GM12878 (cell line): ENCODE measurements around the gene BCR. TPM values are rescaled to one million over a fixed set of nuclear protein-coding genes. Genes with fewer than 3 reads are reported as not detected.

Source experiments
- ATAC-seq: fragments of 200-7000 bp; cut with Tn5 transposase; 3 replicates; pipeline ENCODE4 v1.9.1; 2020; ENCODE audit warnings: mild to moderate bottlenecking, moderate library complexity
- BruUV-seq: library from RNA; stranded (reverse); fragments of 400-500 nt; replicated peaks from 2 replicates; lab custom pipeline; 2021; lab: Mats Ljungman, UMichigan
- CTCF ChIA-PET: fragments of 300-600 bp; sonication (Branson Sonifier 250); formaldehyde crosslinking; extraction: SDS; loops from one replicate; lab custom pipeline; 2021; ENCODE audit warnings: inconsistent platforms; lab: Yijun Ruan, JAX
- POLR2A ChIA-PET: fragments of 350-600 bp; formaldehyde crosslinking; extraction: SDS; loops from one replicate; lab custom pipeline; 2021; ENCODE audit warnings: inconsistent platforms; lab: Charles Lee
- RAD21 ChIA-PET: fragments of 300-600 bp; sonication (Branson Sonifier 250); formaldehyde crosslinking; loops from one replicate; lab custom pipeline; 2023; ENCODE audit warnings: antibody characterized with exemption; ENCODE audit not compliant: unreplicated experiment; lab: Charles Lee
- SMC1A ChIA-PET: fragments of 300-600 bp; sonication (Branson Sonifier 250); formaldehyde crosslinking; loops from one replicate; lab custom pipeline; 2023; ENCODE audit not compliant: unreplicated experiment, uncharacterized antibody; lab: Charles Lee
- DNase-seq: peaks from one replicate; pipeline ENCODE4 v3.0.0-alpha.2; 2011; ENCODE audit warnings: low read depth, low spot score
- FAIRE-seq: peaks from 3 replicates; lab custom pipeline; 2011; peaks lifted over from hg19 to GRCh38; lab: Jason Lieb, UNC
- H2AFZ ChIP-seq: 2 replicates; pipeline ENCODE4 v1.6.0; 2011; ENCODE audit warnings: low read depth, low read length, control low read depth; ENCODE audit not compliant: control insufficient read depth
- H3K27ac ChIP-seq: 2 replicates; pipeline ENCODE4 v1.5.1; 2011; ENCODE audit warnings: control low read depth; ENCODE audit not compliant: control insufficient read depth, insufficient read depth
- H3K27me3 ChIP-seq, 2 experiments: replicated peaks in 1 of 2; 2 replicates each; pipeline versions ENCODE4 v1.6.0 to v1.6.1; 2011; ENCODE audit warnings: low read length in 1 of 2; ENCODE audit not compliant: control insufficient read depth in 2 of 2, insufficient read depth in 2 of 2
- H3K36me3 ChIP-seq, 2 experiments: 2 replicates each; pipeline ENCODE4 v1.5.1; 2011; ENCODE audit warnings: low read length in 1 of 2; ENCODE audit not compliant: control insufficient read depth in 2 of 2, insufficient read depth in 2 of 2
- H3K4me1 ChIP-seq: 2 replicates; pipeline ENCODE4 v1.6.1; 2011; ENCODE audit warnings: mild to moderate bottlenecking, low read length, moderate library complexity, mixed read lengths; ENCODE audit not compliant: control insufficient read depth, insufficient read depth
- H3K4me2 ChIP-seq: 2 replicates; pipeline ENCODE4 v1.6.0; 2011; ENCODE audit warnings: control low read depth; ENCODE audit not compliant: control insufficient read depth, insufficient read depth
- H3K4me3 ChIP-seq: fragments of 200-600 bp; sonication (generic); 2 replicates; pipeline ENCODE4 v1.5.1; 2016
- H3K79me2 ChIP-seq: 2 replicates; pipeline ENCODE4 v1.6.0; 2011; ENCODE audit warnings: low read length; ENCODE audit not compliant: control insufficient read depth, insufficient read depth
- H3K9ac ChIP-seq: 2 replicates; pipeline ENCODE4 v1.8.0; 2011; ENCODE audit warnings: low read length, control low read depth, mixed read lengths; ENCODE audit not compliant: control insufficient read depth, insufficient read depth
- H3K9me3 ChIP-seq: replicated peaks from 3 replicates; pipeline ENCODE4 v1.5.1; 2011; ENCODE audit warnings: mild to moderate bottlenecking, low read length; ENCODE audit not compliant: control insufficient read depth, insufficient read depth
- H4K20me1 ChIP-seq: 2 replicates; pipeline ENCODE4 v1.6.0; 2011; ENCODE audit not compliant: control insufficient read depth, insufficient read depth
- FOS ChIP-seq: IDR thresholded peaks from 3 replicates; pipeline ENCODE4 v1.6.1; 2011; ENCODE audit warnings: borderline replicate concordance; ENCODE audit not compliant: insufficient read length; ENCODE audit errors: extremely low read depth
- WGBS: methylation state at CpG from one replicate; pipeline ENCODE4 v1.1.6; 2016; ENCODE audit warnings: low lambda C conversion rate; ENCODE audit not compliant: insufficient replicate concordance, insufficient coverage; ENCODE audit errors: missing lambda C conversion rate; 5-methylcytosine and 5-hydroxymethylcytosine counted together
- in situ Hi-C: fragments of 300-500 bp; cut with MboI; formaldehyde crosslinking; loops from 9 replicates; pipeline ENCODE4 v1.14.3; 2018; ENCODE audit warnings: mixed read lengths
- intact Hi-C: fragments of 100-400 bp; cut with micrococcal nuclease; formaldehyde crosslinking; loops from one replicate; pipeline ENCODE4 v1.14.2; 2022; ENCODE audit not compliant: unreplicated experiment
- polyA plus RNA-seq, 11 experiments: library from polyadenylated mRNA; depleted of rRNA in 4 of 11; unstranded in 6 of 11; stranded (reverse) in 5 of 11; fragments of >200 nt; fragmentation: Nextera tagmentation in 4 of 11; fragmentation: Illumina TruSeq in 1 of 11; extraction: Ambion mirVana in 4 of 11; extraction: Trizol in 1 of 11; gene quantifications; 1 replicate in 1 of 11; 2 replicates in 10 of 11; pipeline versions ENCODE4 v1.2.1 to v1.2.3, GENCODE V29; 2011 to 2016; ENCODE audit warnings: inconsistent platforms in 2 of 11, missing spikeins in 2 of 11, low read depth in 1 of 11
- total RNA-seq, 4 experiments: library from RNA; depleted of rRNA in 3 of 4; stranded (reverse); fragments of >200 nt in 3 of 4; fragmentation: Illumina TruSeq in 1 of 4; extraction: Trizol in 1 of 4; gene quantifications; 2 replicates each; pipeline versions ENCODE4 v1.2.1 to v1.2.3, GENCODE V29; 2013 to 2021
- TF ChIP-seq, protein P1 (sequence below): IDR thresholded peaks from 2 replicates; pipeline ENCODE4 v1.6.1; 2011; ENCODE audit warnings: low read depth, low read length, improper control_type of control experiment, borderline replicate concordance

BCR gene
- total and polyA plus RNA-seq, 10 of the 15 experiments (the other 5 are each of a cell fraction or from before 2014, with no cell fraction given) = 1.7 to 64.7 (median 18.4) TPM

DNA sequence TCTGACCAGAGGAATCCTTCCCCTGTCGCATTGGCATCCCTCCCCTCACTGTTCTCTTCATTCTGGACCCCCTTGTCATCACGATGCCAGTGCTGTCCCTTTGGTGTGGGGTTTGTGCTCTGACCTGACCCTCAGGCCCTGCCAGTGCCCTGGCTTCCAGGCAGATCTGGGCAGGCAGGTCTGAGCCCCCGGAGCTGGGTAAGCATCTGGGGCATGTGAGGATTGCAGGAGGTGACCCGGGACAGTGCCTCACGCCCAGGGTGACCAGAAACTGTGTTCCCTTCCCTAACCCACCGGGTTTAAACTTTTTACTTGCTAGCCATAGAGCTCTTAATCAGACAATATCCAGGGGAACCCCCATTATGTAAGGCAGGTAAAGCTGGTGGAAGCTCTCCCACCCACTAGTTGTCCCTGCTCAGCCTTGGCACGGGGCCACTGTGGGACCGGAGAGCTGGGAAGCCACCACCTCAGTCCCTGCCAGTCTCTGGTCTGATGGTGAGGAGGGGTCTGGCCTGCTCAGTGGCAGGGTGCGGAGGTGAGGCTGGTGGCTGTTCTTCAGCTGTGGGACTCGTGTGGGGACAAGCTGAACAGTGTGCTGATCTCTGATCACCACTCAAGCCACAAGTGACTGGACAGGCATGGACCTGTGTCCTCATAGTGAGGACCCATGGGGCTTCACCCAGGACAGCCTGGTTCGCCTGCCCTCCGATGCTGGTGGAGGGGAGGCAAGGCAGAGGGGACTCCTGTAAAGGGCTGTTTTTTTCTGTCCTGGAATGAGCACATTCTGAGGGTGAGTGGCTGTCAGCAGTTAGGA is 38.0 kb downstream of the BCR start:
- ChIA-PET CTCF (interaction anchor here (1.1 to 3.2 kb wide), 8 partner anchors 10 to 72 kb away, joined by 3 to 9 read pairs (median 5); partner anchors contain the start of gene BCR), RAD21 (interaction anchor here (0.5 to 1.6 kb wide), 5 partner anchors 35 to 259 kb away, joined by 3 to 6 read pairs (median 3); no protein-coding TSS in a partner anchor)
- WGBS = 90% methylated on average over 12 of the region's 12 CpGs

More for the DNA sequence above, 38.0 kb downstream of the BCR start:
- no peaks in the 10 kb centered on the region; the same call in 1 of the 2 replicates for H4K20me1 ChIP-seq
- H3K4me1 ChIP-seq = peaks cover 44% of the 10 kb centered on the region
- ATAC-seq (no peak), FAIRE-seq (no peak), DNase-seq (no peak)
- no TSS peak for BruUV-seq
- ChIA-PET POLR2A (interaction anchor here (1.0 to 1.2 kb wide), 2 partner anchors 24 to 36 kb away, joined by 5 to 7 read pairs; no protein-coding TSS in a partner anchor), SMC1A (interaction anchor here (0.6 to 2.4 kb wide), 4 partner anchors 16 to 32 kb away, joined by 3 to 8 read pairs (median 4); no protein-coding TSS in a partner anchor)
- H3K4me2 ChIP-seq = peak overlapping the region; percentile 77
- peaks cover 28% of the 10 kb centered on the region for H3K79me2 ChIP-seq
- no peak for TF ChIP-seq FOS
- TF ChIP-seq, protein P1, sequence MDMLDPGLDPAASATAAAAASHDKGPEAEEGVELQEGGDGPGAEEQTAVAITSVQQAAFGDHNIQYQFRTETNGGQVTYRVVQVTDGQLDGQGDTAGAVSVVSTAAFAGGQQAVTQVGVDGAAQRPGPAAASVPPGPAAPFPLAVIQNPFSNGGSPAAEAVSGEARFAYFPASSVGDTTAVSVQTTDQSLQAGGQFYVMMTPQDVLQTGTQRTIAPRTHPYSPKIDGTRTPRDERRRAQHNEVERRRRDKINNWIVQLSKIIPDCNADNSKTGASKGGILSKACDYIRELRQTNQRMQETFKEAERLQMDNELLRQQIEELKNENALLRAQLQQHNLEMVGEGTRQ = no peak
- in situ Hi-C loops = no loop called here
- H3K9ac ChIP-seq = no peak overlapping the region
- H3K9me3 ChIP-seq = no peaks in the 10 kb centered on the region
- peak overlapping the region; percentile 72; the same call in 1 of the 2 replicates for H3K27ac ChIP-seq
- H2AFZ ChIP-seq = no peak overlapping the region
- intact Hi-C loops = loop anchor here (5.0 kb wide), 1 partner anchor 36 kb away; the partner anchor contains the start of gene BCR
- 0 out of 2 replicates have a peak overlapping the region, but pooled peaks have one; percentile 24 for H3K4me3 ChIP-seq
- H3K36me3 ChIP-seq = peaks cover 0 to 5% of the 10 kb centered on the region in 2 experiments; a peak in 2 of 4 replicates
- no peaks in the 10 kb centered on the region for H3K27me3 ChIP-seq
